ENCODE measurements around the gene CRTC3. TPM values are rescaled to one million over a fixed set of nuclear protein-coding genes. Genes with fewer than 3 reads are reported as not detected.

Gene CRTC3
- total and polyA plus RNA-seq, 2 experiments from 2014 or later: 15.7 to 17.6 TPM

GRCh38 chr15:90581771-90582352, 52.1 kb downstream of the CRTC3 start:
- no peak for DNase-seq (ENCODE audit: low spot score)
- Histone ChIP-seq H3K36me3 (replicated peaks; ENCODE audit: insufficient read depth, low read depth) (no peaks in the 10 kb centered on the region), H3K27ac (no peak overlapping the region), H3K4me3 (no peak overlapping the region), H3K4me1 (ENCODE audit: insufficient read depth) (peaks cover 7% of the 10 kb centered on the region), H4K20me1 (ENCODE audit: insufficient read depth, poor library complexity, severe bottlenecking) (no peaks in the 10 kb centered on the region), H3K4me2 (no peak overlapping the region), H3K27me3 (no peaks in the 10 kb centered on the region), H3K79me2 (peaks cover 34% of the 10 kb centered on the region), H2AFZ (no peak overlapping the region), H3K9me2 (replicated peaks; ENCODE audit: insufficient read depth) (no peaks in the 10 kb centered on the region), H3K9me3 (ENCODE audit: low read depth) (no peaks in the 10 kb centered on the region)
- 78% methylated on average over 6 of the region's 6 CpGs for WGBS (ENCODE audit: low lambda C conversion rate, missing lambda C conversion rate)
- TF ChIP-seq EZH2 (IDR thresholded peaks at IDR 0.05; ENCODE audit: borderline replicate concordance): no peak
- TF ChIP-seq CTCF (IDR thresholded peaks at IDR 0.05; ENCODE audit: poor library complexity): no peak
- no peak for TF ChIP-seq EZH2phosphoT487 (IDR thresholded peaks at IDR 0.05; ENCODE audit: low read depth, severe bottlenecking, unreplicated experiment)

DNA sequence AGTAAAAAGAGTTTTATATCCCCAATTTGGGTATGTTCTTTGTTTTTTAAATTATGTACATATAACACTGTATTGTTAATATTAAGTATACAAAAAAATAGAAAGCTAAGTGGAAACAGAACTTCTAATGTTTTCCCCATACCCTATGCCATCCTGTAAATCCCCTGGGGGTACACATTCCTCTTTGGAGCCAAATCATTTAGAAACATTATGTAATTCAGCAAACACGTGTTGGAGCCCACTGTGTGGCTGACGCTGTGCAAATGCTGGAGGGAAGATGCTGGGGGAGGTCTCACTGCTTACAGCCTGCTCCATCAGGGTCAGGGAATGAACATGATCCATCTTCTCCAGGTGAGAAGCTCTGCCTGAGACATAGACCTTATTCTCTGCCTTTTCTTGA, 52.8 kb downstream of the CRTC3 start:
- TF ChIP-seq CTCF (IDR thresholded peaks at IDR 0.05; ENCODE audit: poor library complexity) (no peak), EZH2phosphoT487 (IDR thresholded peaks at IDR 0.05; ENCODE audit: low read depth, severe bottlenecking, unreplicated experiment) (no peak), EZH2 (IDR thresholded peaks at IDR 0.05; ENCODE audit: borderline replicate concordance) (no peak)
- no peaks in the 10 kb centered on the region for H3K36me3 ChIP-seq (replicated peaks; ENCODE audit: insufficient read depth, low read depth)
- WGBS (ENCODE audit: low lambda C conversion rate, missing lambda C conversion rate): 43% methylated on average over 2 of the region's 2 CpGs
- H2AFZ ChIP-seq: no peak overlapping the region
- no peak overlapping the region for H3K4me2 ChIP-seq
- H4K20me1 ChIP-seq (ENCODE audit: insufficient read depth, poor library complexity, severe bottlenecking): no peaks in the 10 kb centered on the region
- no peaks in the 10 kb centered on the region for H3K27me3 ChIP-seq
- peaks cover 39% of the 10 kb centered on the region for H3K79me2 ChIP-seq
- DNase-seq (ENCODE audit: low spot score): no peak
- no peaks in the 10 kb centered on the region for H3K9me3 ChIP-seq (ENCODE audit: low read depth)
- no peak overlapping the region for H3K27ac ChIP-seq
- peaks cover 7% of the 10 kb centered on the region for H3K4me1 ChIP-seq (ENCODE audit: insufficient read depth)
- H3K4me3 ChIP-seq: no peak overlapping the region
- H3K9me2 ChIP-seq (replicated peaks; ENCODE audit: insufficient read depth): no peaks in the 10 kb centered on the region

DNA sequence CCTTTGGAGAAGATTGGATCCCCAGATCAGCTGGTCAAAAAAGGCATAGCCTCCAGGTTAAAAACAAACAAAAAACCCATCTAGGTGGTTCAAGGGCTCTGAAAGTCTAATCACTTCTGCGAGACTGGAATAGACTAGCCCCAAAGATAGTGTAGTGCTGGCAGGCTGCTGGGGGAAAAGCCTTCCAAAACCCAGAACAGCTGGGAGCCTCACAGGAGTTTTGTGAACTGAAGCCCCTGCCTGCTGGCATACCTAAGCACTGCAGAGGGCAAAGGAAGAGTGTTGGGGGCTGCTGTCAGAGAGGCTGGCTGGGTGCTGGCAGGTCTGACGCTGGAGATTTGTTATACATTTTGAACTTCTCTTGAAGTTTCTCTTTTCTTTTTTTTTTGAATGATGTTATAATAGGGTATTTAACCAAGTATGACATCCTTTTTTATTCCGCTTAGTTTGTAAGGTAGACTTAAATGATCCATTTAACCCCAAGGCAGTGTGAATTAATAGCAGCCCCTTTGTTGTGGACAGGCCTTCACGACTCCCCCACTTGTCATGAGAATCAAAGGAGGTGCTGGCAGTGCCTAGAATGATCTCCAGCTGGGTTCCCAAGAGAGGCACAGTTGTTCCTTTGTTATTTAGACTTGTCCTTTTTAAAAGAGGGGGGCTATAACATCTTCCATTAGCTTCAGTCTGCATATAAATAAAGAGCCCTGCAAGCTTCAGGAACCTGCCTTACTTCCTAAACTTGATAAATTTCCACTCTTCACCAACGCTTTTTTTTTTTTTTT, 53.9 kb downstream of the CRTC3 start:
- Histone ChIP-seq H3K4me2 (no peak overlapping the region), H3K36me3 (replicated peaks; ENCODE audit: insufficient read depth, low read depth) (no peaks in the 10 kb centered on the region), H3K9me2 (replicated peaks; ENCODE audit: insufficient read depth) (no peaks in the 10 kb centered on the region), H4K20me1 (ENCODE audit: insufficient read depth, poor library complexity, severe bottlenecking) (no peaks in the 10 kb centered on the region), H3K27me3 (no peaks in the 10 kb centered on the region), H3K4me1 (ENCODE audit: insufficient read depth) (peaks cover 7% of the 10 kb centered on the region), H2AFZ (no peak overlapping the region), H3K27ac (no peak overlapping the region), H3K9me3 (ENCODE audit: low read depth) (no peaks in the 10 kb centered on the region), H3K4me3 (no peak overlapping the region), H3K79me2 (peaks cover 38% of the 10 kb centered on the region)
- 68% methylated on average over 5 of the region's 5 CpGs for WGBS (ENCODE audit: low lambda C conversion rate, missing lambda C conversion rate)
- TF ChIP-seq CTCF (IDR thresholded peaks at IDR 0.05; ENCODE audit: poor library complexity) (no peak), EZH2phosphoT487 (IDR thresholded peaks at IDR 0.05; ENCODE audit: low read depth, severe bottlenecking, unreplicated experiment) (no peak), EZH2 (IDR thresholded peaks at IDR 0.05; ENCODE audit: borderline replicate concordance) (no peak)
- DNase-seq (ENCODE audit: low spot score): no peak
